ENCODE measurements around the gene MRPL53.
"Not testable (repeated sequence)": the region's sequence is repeated elsewhere in the genome, so short reads cannot be mapped to it uniquely, and the experiment has no call there.

MRPL53 gene

GRCh38 chr2:74470742-74471141 is 1.7 kb downstream of the MRPL53 start:
- H3K4me3 ChIP-seq (ENCODE audit: low read depth in 1 of 2, low read length in 2 of 2); H3K9me3 ChIP-seq (ENCODE audit: control insufficient read depth in 1 of 2, low read length in 2 of 2); H3K27me3 ChIP-seq (ENCODE audit: low read depth, low read length); H3K27ac ChIP-seq (ENCODE audit: low read length): not testable (repeated sequence)
- Histone ChIP-seq H3K36me3 (ENCODE audit: control insufficient read depth in 1 of 2, insufficient read depth in 2 of 2, low read length in 2 of 2) (peaks cover 14 to 20% of the 10 kb centered on the region in 2 donors), H3K4me1 (ENCODE audit: control insufficient read depth in 1 of 2, insufficient read depth in 2 of 2, low read length in 2 of 2) (peaks cover 8 to 22% of the 10 kb centered on the region in 2 donors)

DNA sequence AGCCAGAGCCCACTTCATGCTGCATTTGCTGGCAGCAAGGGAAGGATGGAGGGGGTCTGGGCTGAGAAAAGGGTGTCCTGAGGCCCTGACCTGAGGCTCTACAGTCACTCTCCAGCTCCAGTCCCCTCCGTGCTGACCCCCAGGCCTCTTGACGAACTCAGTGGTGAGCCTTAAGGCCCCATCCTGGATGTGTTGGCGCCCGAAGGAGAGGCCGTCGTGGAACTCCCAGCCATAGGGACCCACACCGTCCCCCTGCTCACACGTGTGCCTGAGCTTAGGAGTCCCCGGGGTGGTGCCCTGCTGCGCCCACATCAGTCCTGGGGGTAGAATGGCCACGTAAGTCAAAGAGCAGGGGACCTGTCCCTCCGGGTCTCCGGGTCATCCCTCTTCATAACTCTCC is 8.1 kb downstream of the MRPL53 start:
- Histone ChIP-seq H3K27ac (ENCODE audit: low read length) (peak overlapping the region; percentile 82), H3K36me3 (ENCODE audit: control insufficient read depth in 1 of 2, insufficient read depth in 2 of 2, low read length in 2 of 2) (peaks cover 8 to 19% of the 10 kb centered on the region in 2 donors), H3K27me3 (ENCODE audit: low read depth, low read length) (no peaks in the 10 kb centered on the region), H3K9me3 (ENCODE audit: control insufficient read depth in 1 of 2, low read length in 2 of 2) (no peaks in the 10 kb centered on the region), H3K4me3 (ENCODE audit: low read depth in 1 of 2, low read length in 2 of 2) (peak overlapping the region; percentile 70 to 93), H3K4me1 (ENCODE audit: control insufficient read depth in 1 of 2, insufficient read depth in 2 of 2, low read length in 2 of 2) (peaks cover 1 to 18% of the 10 kb centered on the region in 2 donors)

DNA sequence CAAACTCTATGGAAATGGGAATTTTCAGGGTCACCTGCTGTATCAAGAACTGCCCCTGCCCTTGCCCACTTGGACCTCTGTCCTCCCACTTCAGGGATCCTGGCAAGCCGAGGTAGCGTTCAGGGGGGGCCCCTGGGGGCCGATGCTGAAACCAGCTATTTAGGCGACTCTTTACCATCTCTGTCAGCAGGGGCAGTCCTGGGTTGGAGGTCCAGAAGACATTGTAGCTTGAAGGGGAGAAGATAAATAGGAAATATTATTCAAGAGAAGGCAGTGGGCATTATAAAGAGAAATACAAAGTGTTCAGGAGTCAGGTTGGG is 9.7 kb downstream of the MRPL53 start:
- no peaks in the 10 kb centered on the region for H3K27me3 ChIP-seq (ENCODE audit: low read depth, low read length)
- no peak overlapping the region for H3K4me3 ChIP-seq (ENCODE audit: low read depth in 1 of 2, low read length in 2 of 2)
- H3K36me3 ChIP-seq (ENCODE audit: control insufficient read depth in 1 of 2, insufficient read depth in 2 of 2, low read length in 2 of 2): peaks cover 8 to 19% of the 10 kb centered on the region in 2 donors
- H3K27ac ChIP-seq (ENCODE audit: low read length): peak overlapping the region; percentile 21
- peaks cover 7 to 26% of the 10 kb centered on the region in 2 donors for H3K4me1 ChIP-seq (ENCODE audit: control insufficient read depth in 1 of 2, insufficient read depth in 2 of 2, low read length in 2 of 2)
- H3K9me3 ChIP-seq (ENCODE audit: control insufficient read depth in 1 of 2, low read length in 2 of 2): no peaks in the 10 kb centered on the region

DNA sequence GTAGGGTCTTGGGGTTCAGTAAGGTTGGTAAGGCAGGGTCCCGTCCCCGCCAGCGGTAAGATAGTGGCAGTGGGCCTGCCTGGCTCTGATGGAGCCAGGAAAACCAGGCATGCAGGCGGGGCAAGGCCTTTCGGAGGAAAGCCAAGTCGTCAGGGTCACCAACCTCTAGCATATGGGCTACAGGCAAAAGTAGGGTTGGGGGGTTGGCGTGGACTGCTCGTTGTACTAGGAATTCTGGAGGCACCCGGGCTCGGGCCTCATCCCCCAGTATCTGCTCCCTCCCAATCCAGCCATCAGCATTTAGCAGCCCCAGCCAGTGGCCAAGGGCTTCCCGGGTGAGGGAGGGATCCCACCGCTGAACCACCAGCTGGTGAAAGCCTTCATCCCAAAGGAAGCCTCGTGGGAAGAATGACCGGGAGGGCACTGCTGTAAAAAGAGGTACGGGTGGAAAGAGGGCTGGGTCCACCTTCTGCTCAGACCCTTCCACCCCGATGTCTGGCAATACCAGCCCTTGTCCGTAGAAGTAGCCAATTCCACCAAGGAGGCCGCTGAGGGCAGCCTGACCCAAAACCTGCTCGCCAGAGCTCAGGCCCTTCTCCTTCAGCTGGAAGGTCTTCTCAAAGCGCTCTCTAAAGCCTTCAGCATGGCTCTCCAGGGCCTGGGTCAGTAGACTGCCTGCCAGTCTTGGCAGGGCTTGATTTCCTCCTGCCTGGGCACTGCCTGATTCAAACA is 10.3 kb downstream of the MRPL53 start:
- Histone ChIP-seq H3K4me1 (ENCODE audit: control insufficient read depth in 1 of 2, insufficient read depth in 2 of 2, low read length in 2 of 2) (peaks cover 7 to 26% of the 10 kb centered on the region in 2 donors), H3K27ac (ENCODE audit: low read length) (no peak overlapping the region), H3K9me3 (ENCODE audit: control insufficient read depth in 1 of 2, low read length in 2 of 2) (no peaks in the 10 kb centered on the region), H3K4me3 (ENCODE audit: low read depth in 1 of 2, low read length in 2 of 2) (no peak overlapping the region), H3K27me3 (ENCODE audit: low read depth, low read length) (no peaks in the 10 kb centered on the region), H3K36me3 (ENCODE audit: control insufficient read depth in 1 of 2, insufficient read depth in 2 of 2, low read length in 2 of 2) (peaks cover 8 to 19% of the 10 kb centered on the region in 2 donors)

GRCh38 chr2:74461187-74462053 is 11.1 kb downstream of the MRPL53 start:
- H3K4me1 ChIP-seq (ENCODE audit: control insufficient read depth in 1 of 2, insufficient read depth in 2 of 2, low read length in 2 of 2): peaks cover 11 to 34% of the 10 kb centered on the region in 2 donors
- no peak overlapping the region for H3K27ac ChIP-seq (ENCODE audit: low read length)
- no peak overlapping the region for H3K4me3 ChIP-seq (ENCODE audit: low read depth in 1 of 2, low read length in 2 of 2)
- H3K36me3 ChIP-seq (ENCODE audit: control insufficient read depth in 1 of 2, insufficient read depth in 2 of 2, low read length in 2 of 2): peaks cover 8 to 19% of the 10 kb centered on the region in 2 donors
- H3K27me3 ChIP-seq (ENCODE audit: low read depth, low read length): no peaks in the 10 kb centered on the region
- no peaks in the 10 kb centered on the region for H3K9me3 ChIP-seq (ENCODE audit: control insufficient read depth in 1 of 2, low read length in 2 of 2)

DNA sequence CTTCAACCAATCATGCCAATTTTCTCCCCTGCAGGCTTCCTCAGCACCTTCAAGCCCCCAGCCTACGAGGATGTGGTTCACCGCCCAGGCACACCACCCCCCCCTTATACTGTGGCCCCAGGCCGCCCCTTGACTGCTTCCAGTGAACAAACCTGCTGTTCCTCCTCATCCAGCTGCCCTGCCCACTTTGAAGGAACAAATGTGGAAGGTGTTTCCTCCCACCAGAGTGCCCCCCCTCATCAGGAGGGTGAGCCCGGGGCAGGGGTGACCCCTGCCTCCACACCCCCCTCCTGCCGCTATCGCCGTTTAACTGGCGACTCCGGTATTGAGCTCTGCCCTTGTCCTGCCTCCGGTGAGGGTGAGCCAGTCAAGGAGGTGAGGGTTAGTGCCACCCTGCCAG is 12.3 kb downstream of the MRPL53 start:
- not testable (repeated sequence) for H3K9me3 ChIP-seq (ENCODE audit: control insufficient read depth in 1 of 2, low read length in 2 of 2); H3K4me3 ChIP-seq (ENCODE audit: low read depth in 1 of 2, low read length in 2 of 2); H3K27ac ChIP-seq (ENCODE audit: low read length); H3K27me3 ChIP-seq (ENCODE audit: low read depth, low read length)
- peaks cover 17 to 41% of the 10 kb centered on the region in 2 donors for H3K4me1 ChIP-seq (ENCODE audit: control insufficient read depth in 1 of 2, insufficient read depth in 2 of 2, low read length in 2 of 2)
- H3K36me3 ChIP-seq (ENCODE audit: control insufficient read depth in 1 of 2, insufficient read depth in 2 of 2, low read length in 2 of 2): peaks cover 8 to 19% of the 10 kb centered on the region in 2 donors

- peaks cover 8 to 19% of the 10 kb centered on the region in 2 donors for H3K36me3 ChIP-seq (ENCODE audit: control insufficient read depth in 1 of 2, insufficient read depth in 2 of 2, low read length in 2 of 2)
- not testable (repeated sequence) for H3K9me3 ChIP-seq (ENCODE audit: control insufficient read depth in 1 of 2, low read length in 2 of 2); H3K27ac ChIP-seq (ENCODE audit: low read length); H3K4me3 ChIP-seq (ENCODE audit: low read depth in 1 of 2, low read length in 2 of 2); H3K27me3 ChIP-seq (ENCODE audit: low read depth, low read length)
- H3K4me1 ChIP-seq (ENCODE audit: control insufficient read depth in 1 of 2, insufficient read depth in 2 of 2, low read length in 2 of 2): peaks cover 18 to 41% of the 10 kb centered on the region in 2 donors
Measured at GRCh38 chr2:74459503-74460118, 12.9 kb downstream of the MRPL53 start.

GRCh38 chr2:74458938-74459363 is 13.5 kb downstream of the MRPL53 start:
- Histone ChIP-seq H3K27me3 (ENCODE audit: low read depth, low read length) (no peaks in the 10 kb centered on the region), H3K36me3 (ENCODE audit: control insufficient read depth in 1 of 2, insufficient read depth in 2 of 2, low read length in 2 of 2) (peaks cover 8 to 19% of the 10 kb centered on the region in 2 donors), H3K27ac (ENCODE audit: low read length) (peak overlapping the region; percentile 87)

GRCh38 chr2:74458132-74458937 is 14.1 kb downstream of the MRPL53 start, which contains the start of gene WBP1:
TSS of gene WBP1 (plus strand) at chr2:74458438. CDS start at chr2:74458603, 165 bp downstream.
- H3K4me1 ChIP-seq (ENCODE audit: control insufficient read depth in 1 of 2, insufficient read depth in 2 of 2, low read length in 2 of 2): peaks cover 21 to 33% of the 10 kb centered on the region in 2 donors

More at GRCh38 chr2:74458938-74459363, 13.5 kb downstream of the MRPL53 start:
- H3K9me3 ChIP-seq (ENCODE audit: control insufficient read depth in 1 of 2, low read length in 2 of 2): no peaks in the 10 kb centered on the region
- H3K4me1 ChIP-seq (ENCODE audit: control insufficient read depth in 1 of 2, insufficient read depth in 2 of 2, low read length in 2 of 2): peaks cover 21 to 35% of the 10 kb centered on the region in 2 donors
- H3K4me3 ChIP-seq (ENCODE audit: low read depth in 1 of 2, low read length in 2 of 2): peak overlapping the region; percentile 88 to 98

GRCh38 chr2:74457549-74458131 is 14.8 kb downstream of the MRPL53 start:
- H3K36me3 ChIP-seq (ENCODE audit: control insufficient read depth in 1 of 2, insufficient read depth in 2 of 2, low read length in 2 of 2): peaks cover 5 to 15% of the 10 kb centered on the region in 2 donors
- H3K27me3 ChIP-seq (ENCODE audit: low read depth, low read length): no peaks in the 10 kb centered on the region
- H3K9me3 ChIP-seq (ENCODE audit: control insufficient read depth in 1 of 2, low read length in 2 of 2): no peaks in the 10 kb centered on the region
- H3K4me1 ChIP-seq (ENCODE audit: control insufficient read depth in 1 of 2, insufficient read depth in 2 of 2, low read length in 2 of 2): peaks cover 21 to 33% of the 10 kb centered on the region in 2 donors
- H3K27ac ChIP-seq (ENCODE audit: low read length): peak overlapping the region; percentile 87
- H3K4me3 ChIP-seq (ENCODE audit: low read depth in 1 of 2, low read length in 2 of 2): peak overlapping the region; percentile 87 to 88

More at GRCh38 chr2:74458132-74458937, 14.1 kb downstream of the MRPL53 start, which contains the start of gene WBP1:
- Histone ChIP-seq H3K9me3 (ENCODE audit: control insufficient read depth in 1 of 2, low read length in 2 of 2) (no peaks in the 10 kb centered on the region), H3K36me3 (ENCODE audit: control insufficient read depth in 1 of 2, insufficient read depth in 2 of 2, low read length in 2 of 2) (peaks cover 8 to 19% of the 10 kb centered on the region in 2 donors), H3K27me3 (ENCODE audit: low read depth, low read length) (no peaks in the 10 kb centered on the region), H3K27ac (ENCODE audit: low read length) (peak within 1 kb of the TSS; percentile 87), H3K4me3 (ENCODE audit: low read depth in 1 of 2, low read length in 2 of 2) (peak within 1 kb of the TSS; percentile 88 to 98)
